Thyroid gland (tissue), 4 donors: ENCODE measurements around the gene MAP3K3.

Experiments used
- POLR2A ChIP-seq, 2 donors: fragments of 450-650 bp; IDR thresholded peaks; one replicate each; pipeline ENCODE4 v1.6.1; 2017; ENCODE audit warnings: antibody characterized with exemption in 2 of 2, mild to moderate bottlenecking in 2 of 2, moderate library complexity in 1 of 2
- TF ChIP-seq, protein P1 (sequence below), 6 experiments: fragments of 200-600 bp in 3 of 6; fragments of 450-650 bp in 3 of 6; sonication (generic) in 3 of 6; IDR thresholded peaks; one replicate each; pipeline ENCODE4 v1.5.1; 2016 to 2019; ENCODE audit warnings: antibody characterized with exemption in 6 of 6, mild to moderate bottlenecking in 2 of 6, inconsistent platforms in 1 of 6, moderate library complexity in 1 of 6

DNA sequence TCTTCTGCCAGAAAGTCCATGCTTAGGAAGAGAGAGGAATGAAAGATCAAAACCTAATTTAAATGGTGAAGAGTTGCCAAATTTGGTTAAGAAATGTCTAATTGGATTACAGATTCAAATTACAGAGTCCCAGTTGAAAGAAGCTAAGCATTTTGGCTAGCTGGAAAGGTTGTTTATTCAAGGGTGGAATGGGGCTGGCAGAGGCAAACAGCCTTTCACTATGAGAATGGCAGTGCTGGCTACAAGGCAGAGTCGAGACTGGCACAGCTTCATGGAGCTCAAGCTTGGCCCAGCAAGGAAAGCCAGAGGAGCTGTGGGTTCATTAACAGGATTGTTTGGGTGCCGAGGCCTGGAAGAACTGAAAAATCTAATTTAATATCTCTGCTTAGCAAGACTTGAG is 13.6 kb downstream of the MAP3K3 start:
- peak in 1 of 2 donors; percentile 14 for TF ChIP-seq POLR2A (IDR thresholded peaks at IDR 0.05)
- TF ChIP-seq, protein P1, sequence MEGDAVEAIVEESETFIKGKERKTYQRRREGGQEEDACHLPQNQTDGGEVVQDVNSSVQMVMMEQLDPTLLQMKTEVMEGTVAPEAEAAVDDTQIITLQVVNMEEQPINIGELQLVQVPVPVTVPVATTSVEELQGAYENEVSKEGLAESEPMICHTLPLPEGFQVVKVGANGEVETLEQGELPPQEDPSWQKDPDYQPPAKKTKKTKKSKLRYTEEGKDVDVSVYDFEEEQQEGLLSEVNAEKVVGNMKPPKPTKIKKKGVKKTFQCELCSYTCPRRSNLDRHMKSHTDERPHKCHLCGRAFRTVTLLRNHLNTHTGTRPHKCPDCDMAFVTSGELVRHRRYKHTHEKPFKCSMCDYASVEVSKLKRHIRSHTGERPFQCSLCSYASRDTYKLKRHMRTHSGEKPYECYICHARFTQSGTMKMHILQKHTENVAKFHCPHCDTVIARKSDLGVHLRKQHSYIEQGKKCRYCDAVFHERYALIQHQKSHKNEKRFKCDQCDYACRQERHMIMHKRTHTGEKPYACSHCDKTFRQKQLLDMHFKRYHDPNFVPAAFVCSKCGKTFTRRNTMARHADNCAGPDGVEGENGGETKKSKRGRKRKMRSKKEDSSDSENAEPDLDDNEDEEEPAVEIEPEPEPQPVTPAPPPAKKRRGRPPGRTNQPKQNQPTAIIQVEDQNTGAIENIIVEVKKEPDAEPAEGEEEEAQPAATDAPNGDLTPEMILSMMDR (IDR thresholded peaks at IDR 0.05): no peak
